ENCODE data around the gene ADCY2. TPM values are rescaled to one million over a fixed set of nuclear protein-coding genes. Genes with fewer than 3 reads are reported as not detected.

Gene ADCY2
- total RNA-seq, 1 experiment from 2014 or later, result 31.3 TPM

GRCh38 chr5:7533941-7534340, 138.0 kb downstream of the ADCY2 start:
- no peaks in the 10 kb centered on the region for H3K27me3 Mint-ChIP-seq (ENCODE audit: low read depth)

More at GRCh38 chr5:7533941-7534340, 138.0 kb downstream of the ADCY2 start:
- Histone ChIP-seq H3K27me3 (ENCODE audit: insufficient read depth, low read length) (no peaks in the 10 kb centered on the region), H3K4me1 (ENCODE audit: insufficient read depth, low read length) (no peaks in the 10 kb centered on the region), H3K4me2 (ENCODE audit: insufficient read depth, insufficient read length, low read length) (no peak overlapping the region), H2AK5ac (ENCODE audit: insufficient read length, low read length) (no peak overlapping the region), H3K4ac (ENCODE audit: low read depth, low read length) (no peak overlapping the region), H2BK15ac (ENCODE audit: low read depth, low read length) (no peak overlapping the region), H2BK12ac (ENCODE audit: insufficient read length, low read depth, low read length) (no peak overlapping the region), H3K79me2 (ENCODE audit: insufficient read depth, low read length) (no peaks in the 10 kb centered on the region), H2BK5ac (ENCODE audit: insufficient read length, low read length) (no peak overlapping the region), H4K8ac (replicated peaks; ENCODE audit: insufficient read length, low read depth, low read length) (no peak overlapping the region), H2BK20ac (ENCODE audit: low read depth, low read length, poor library complexity, severe bottlenecking) (no peak overlapping the region), H3K56ac (ENCODE audit: insufficient read length, low read depth, low read length) (no peak overlapping the region), H3K23me2 (ENCODE audit: insufficient read length, low read depth, low read length, poor library complexity, severe bottlenecking) (no peaks in the 10 kb centered on the region), H3K23ac (ENCODE audit: insufficient read length, low read depth, low read length) (no peak overlapping the region), H4K5ac (ENCODE audit: insufficient read length, low read depth, low read length) (no peak overlapping the region), H3T11ph (ENCODE audit: low read length) (no peak overlapping the region), H3K9ac (ENCODE audit: extremely low read depth, insufficient read length, low read length) (no peak overlapping the region), H3K18ac (ENCODE audit: insufficient read length, low read depth, low read length) (no peak overlapping the region), H2BK120ac (ENCODE audit: low read depth, low read length, poor library complexity, severe bottlenecking) (no peak overlapping the region), H4K91ac (ENCODE audit: insufficient read length, low read depth, low read length) (no peak overlapping the region), H3K9me3 (ENCODE audit: control insufficient read depth, low read depth, low read length) (no peaks in the 10 kb centered on the region), H3K14ac (ENCODE audit: insufficient read depth, low read length) (no peak overlapping the region), H2AFZ (ENCODE audit: low read length) (no peak overlapping the region), H4K20me1 (ENCODE audit: control insufficient read depth, insufficient read depth, insufficient read length) (no peaks in the 10 kb centered on the region), H3K27ac (ENCODE audit: insufficient read length, low read depth, low read length) (no peak overlapping the region), H3K79me1 (ENCODE audit: insufficient read depth, low read depth, low read length, poor library complexity, severe bottlenecking) (peaks cover 4% of the 10 kb centered on the region)
- H3K36me3 Mint-ChIP-seq (ENCODE audit: insufficient read depth in 1 of 3, low read depth in 3 of 3), result peaks cover 16 to 22% (median 21%) of the 10 kb centered on the region in 3 experiments
- TF ChIP-seq CTCF (conservative IDR thresholded peaks at IDR 0.05), result peak; percentile 21; the same call in 2 of the 3 replicates
- no peak for DNase-seq
- peaks cover 0 to 6% of the 10 kb centered on the region in 2 experiments; a peak in 3 of 5 replicates for H3K9me3 Mint-ChIP-seq
- no CpG with 5 or more reads among the region's 1 CpG for WGBS (ENCODE audit: extremely low coverage, insufficient read length, low lambda C conversion rate)
- H3K4me3 Mint-ChIP-seq, result no peak overlapping the region
- no peak overlapping the region for H3K27ac Mint-ChIP-seq
- peaks cover 6 to 15% of the 10 kb centered on the region in 2 experiments; a peak in 3 of 4 replicates for H3K4me1 Mint-ChIP-seq

Data from H9 (cell line).